Heart left ventricle (tissue), 16 donors: ENCODE data around the gene PLXNC1. TPM values are rescaled to one million over a fixed set of nuclear protein-coding genes. Genes with fewer than 3 reads are reported as not detected.
A peak's percentile ranks its signal among the peaks of the same experiment; 100 is the strongest.

Experiments
- ATAC-seq, 4 donors: fragments of 200-7000 bp; cut with Tn5 transposase; one replicate each; pipeline ENCODE4 v1.9.1; 2020 to 2022; ENCODE audit warnings: moderate library complexity in 4 of 4, mild to moderate bottlenecking in 3 of 4, moderate number of reproducible peaks in 1 of 4
- DNase-seq, 5 donors: peaks; one replicate each; pipeline ENCODE4 v3.0.0-alpha.2; 2020
- H3K27ac ChIP-seq, 12 donors: fragments of 200-600 bp; sonication (generic) in 4 of 12; one replicate each; pipeline versions ENCODE4 v1.5.0 to v1.8.0; 2016 to 2022; ENCODE audit warnings: mild to moderate bottlenecking in 2 of 12
- H3K27me3 ChIP-seq, 9 donors: fragments of 200-600 bp; sonication (generic) in 2 of 9; one replicate each; pipeline versions ENCODE4 v1.5.1 to v1.8.0; 2016 to 2022; ENCODE audit warnings: mild to moderate bottlenecking in 3 of 9
- H3K36me3 ChIP-seq, 9 donors: fragments of 200-600 bp; sonication (generic) in 2 of 9; one replicate each; pipeline versions ENCODE4 v1.5.0 to v1.8.0; 2018 to 2022; ENCODE audit warnings: mild to moderate bottlenecking in 2 of 9
- H3K4me1 ChIP-seq, 12 donors: fragments of 200-600 bp; sonication (generic) in 4 of 12; one replicate each; pipeline versions ENCODE4 v1.5.0 to v1.8.0; 2016 to 2022; ENCODE audit warnings: mild to moderate bottlenecking in 3 of 12
- H3K4me3 ChIP-seq, 12 donors: fragments of 200-600 bp; sonication (generic) in 4 of 12; one replicate each; pipeline versions ENCODE4 v1.5.0 to v1.8.0; 2017 to 2022; ENCODE audit warnings: mild to moderate bottlenecking in 9 of 12, moderate library complexity in 4 of 12
- H3K9me3 ChIP-seq, 12 donors: fragments of 200-600 bp; sonication (generic) in 4 of 12; one replicate each; pipeline versions ENCODE4 v1.5.0 to v1.8.0; 2016 to 2022; ENCODE audit warnings: mild to moderate bottlenecking in 1 of 12
- CTCF ChIP-seq, 12 donors: fragments of 200-600 bp; sonication (generic) in 4 of 12; IDR thresholded peaks; one replicate each; pipeline versions ENCODE4 v1.5.0 to v1.8.0; 2018 to 2022; ENCODE audit warnings: antibody characterized with exemption in 12 of 12, mild to moderate bottlenecking in 5 of 12
- POLR2A ChIP-seq, 2 donors: fragments of 450-650 bp; IDR thresholded peaks; one replicate each; pipeline ENCODE4 v1.6.1; 2017; ENCODE audit warnings: antibody characterized with exemption in 2 of 2, mild to moderate bottlenecking in 2 of 2, moderate library complexity in 2 of 2
- WGBS, 4 donors: extraction: QIAGEN DNeasy Blood & Tissue Kit in 2 of 4; methylation state at CpG; one replicate each; pipeline versions ENCODE4 v1.1.5 to v1.1.7; 2013 to 2018; 5-methylcytosine and 5-hydroxymethylcytosine counted together
- intact Hi-C, 10 donors: fragments of 100-400 bp; cut with DNase I; formaldehyde crosslinking; loops; one replicate each; pipeline versions ENCODE4 v1.11.1 to v1.14.2; 2022
- polyA plus RNA-seq, 2 donors: library from polyadenylated mRNA; stranded (reverse); fragments of 200-250 nt; gene quantifications; one replicate each; pipeline ENCODE4 v1.2.3, GENCODE V29; 2013
- total RNA-seq, 9 donors: library from RNA; depleted of rRNA in 2 of 9; stranded (reverse); fragments of >200 nt in 2 of 9; fragmentation: NEBNext Ultra II Directional in 3 of 9; extraction: Animal tissue kit (Norgen Biotek cat#: 25700) in 3 of 9; gene quantifications; one replicate each; pipeline versions ENCODE4 v1.1.0 to v1.2.4, GENCODE V29; 2016 to 2023
- donor health status: ischemic (EF 13 %, LVEDD 7.1; RV severe dilation, severe dysfunction).
- donor health status: healthy with polysubstance abuse.
- donor health status: DM: no; HTN: yes; CAD: no.
- donor health status: DM: no; HTN: no; CAD: no.
- donor health status: ischemic (EF 25% LVEDD 6.9; RV normal size, moderate dysfunction).
- donor health status: ischemic (EF 25% LVEDD 5.7; RV mildly dilated, moderate dysfunction).
- donor health status: healthy.
- donor health status: DM: yes; HTN: yes; CAD: no.
- donor health status: ischemic (EF 35%, LVEDD 5.7; RV mildly dilated, moderate dysfunction).
- donor health status: nonischemic (EF 11% LVEDD 7.7; RV severe dilation, severe dysfunction).
- donor health status: DM: yes; HTN: yes; CAD: no.
- donor health status: PGD.
- donor health status: ischemic (EF 29% LVEDD 5.4; RV normal size, mild dysfunction).
- donor health status: nonischemic (EF 23%, LVEDD 6.1; RV moderate dilation, normal function).

The PLXNC1 gene
- total and polyA plus RNA-seq, 11 donors = 0.84 to 18.4 (median 3.1) TPM

- WGBS, 4 donors = 69 to 82% (median 79%) methylated on average over 6 of the region's 6 CpGs
- intact Hi-C loops = no loop called here
- Histone ChIP-seq H3K27me3 (no peaks in the 10 kb centered on the region), H3K36me3 (no peaks in the 10 kb centered on the region), H3K27ac (no peak overlapping the region), H3K9me3 (no peaks in the 10 kb centered on the region), H3K4me1 (peaks cover 0 to 29% (median 0%) of the 10 kb centered on the region in 12 donors), H3K4me3 (no peak overlapping the region)
- ATAC-seq (no peak), DNase-seq (no peak)
- TF ChIP-seq CTCF (IDR thresholded peaks at IDR 0.05) (no peak), POLR2A (IDR thresholded peaks at IDR 0.05) (no peak)
Measured at GRCh38 chr12:94165670-94166364, 17.4 kb downstream of the PLXNC1 start.

GRCh38 chr12:94167071-94167755 lies 18.8 kb downstream of the PLXNC1 start:
- no peak for ATAC-seq
- DNase-seq = no peak

GRCh38 chr12:94167756-94168416 lies 19.5 kb downstream of the PLXNC1 start:
- TF ChIP-seq CTCF (IDR thresholded peaks at IDR 0.05) (no peak), POLR2A (IDR thresholded peaks at IDR 0.05) (no peak)
- ATAC-seq (peak in 2 of 4 donors; percentile 37 to 68), DNase-seq (no peak)
- Histone ChIP-seq H3K4me1 (peaks cover 0 to 41% (median 0%) of the 10 kb centered on the region in 12 donors), H3K4me3 (no peak overlapping the region), H3K36me3 (peaks cover 0 to 2% (median 0%) of the 10 kb centered on the region in 9 donors), H3K27ac (no peak overlapping the region), H3K9me3 (no peaks in the 10 kb centered on the region), H3K27me3 (no peaks in the 10 kb centered on the region)
- intact Hi-C loops = no loop called here
- 36 to 41% (median 38%) methylated on average over 9 of the region's 9 CpGs for WGBS, 4 donors

More at GRCh38 chr12:94167071-94167755, 18.8 kb downstream of the PLXNC1 start:
- peaks cover 0 to 35% (median 0%) of the 10 kb centered on the region in 12 donors for H3K4me1 ChIP-seq
- H3K9me3 ChIP-seq = no peaks in the 10 kb centered on the region
- H3K27ac ChIP-seq = no peak overlapping the region
- H3K36me3 ChIP-seq = peaks cover 0 to 2% (median 0%) of the 10 kb centered on the region in 9 donors
- intact Hi-C loops = no loop called here
- no peak overlapping the region for H3K4me3 ChIP-seq
- 85 to 92% (median 90%) methylated on average over 8 of the region's 8 CpGs for WGBS, 4 donors
- H3K27me3 ChIP-seq = no peaks in the 10 kb centered on the region
- no peak for TF ChIP-seq CTCF (IDR thresholded peaks at IDR 0.05)
- TF ChIP-seq POLR2A (IDR thresholded peaks at IDR 0.05) = no peak

GRCh38 chr12:94169495-94169894 lies 21.1 kb downstream of the PLXNC1 start:
- no peaks in the 10 kb centered on the region for H3K27me3 ChIP-seq
- DNase-seq (no peak), ATAC-seq (no peak)
- no peak overlapping the region for H3K4me3 ChIP-seq
- WGBS, 4 donors = 63 to 75% (median 71%) methylated on average over 1 of the region's 1 CpG
- H3K9me3 ChIP-seq = no peaks in the 10 kb centered on the region
- no peak overlapping the region for H3K27ac ChIP-seq
- peaks cover 0 to 2% (median 0%) of the 10 kb centered on the region in 9 donors for H3K36me3 ChIP-seq
- intact Hi-C loops = no loop called here
- no peak for TF ChIP-seq POLR2A (IDR thresholded peaks at IDR 0.05)
- TF ChIP-seq CTCF (IDR thresholded peaks at IDR 0.05) = no peak
- peaks cover 0 to 55% (median 0%) of the 10 kb centered on the region in 12 donors for H3K4me1 ChIP-seq
